ENCODE measurements around the gene CLSTN1.

CLSTN1 gene

GRCh38 chr1:9817734-9818133 lies 6.0 kb downstream of the CLSTN1 start:
- H3K9ac ChIP-seq (ENCODE audit: low read depth, low read length) = no peak overlapping the region
- peaks cover 50% of the 10 kb centered on the region for H4K20me1 ChIP-seq (ENCODE audit: insufficient read depth, low read length)
- TF ChIP-seq CTCF (IDR thresholded peaks at IDR 0.05; ENCODE audit: borderline replicate concordance, extremely low read depth, low read length, poor library complexity, severe bottlenecking) (no peak), EZH2 (IDR thresholded peaks at IDR 0.05; ENCODE audit: borderline replicate concordance, low read depth, low read length, severe bottlenecking) (no peak)
- H3K79me2 ChIP-seq (ENCODE audit: insufficient read depth, low read length) = peaks cover 97% of the 10 kb centered on the region
- no peak overlapping the region for H3K4me3 ChIP-seq (ENCODE audit: low read depth in 1 of 2, low read length in 2 of 2)
- H3K36me3 ChIP-seq (ENCODE audit: insufficient read depth, low read length) = peaks cover 5% of the 10 kb centered on the region
- H2AFZ ChIP-seq (ENCODE audit: low read depth, low read length) = no peak overlapping the region
- no peak for DNase-seq
- no peak for ATAC-seq (ENCODE audit: insufficient read depth, low read depth)
- no peak overlapping the region for H3K27ac ChIP-seq (ENCODE audit: low read length)
- H3K4me2 ChIP-seq (ENCODE audit: insufficient read depth, low read length) = no peak overlapping the region
- H3K4me1 ChIP-seq (ENCODE audit: insufficient read depth, low read length) = peaks cover 32% of the 10 kb centered on the region
- no peaks in the 10 kb centered on the region for H3K27me3 ChIP-seq (ENCODE audit: insufficient read depth, low read length, poor library complexity)
- no peaks in the 10 kb centered on the region for H3K9me3 ChIP-seq (ENCODE audit: insufficient read depth, low read length, severe bottlenecking)

- H2AFZ ChIP-seq (ENCODE audit: low read depth, low read length) = no peak overlapping the region
- H3K4me1 ChIP-seq (ENCODE audit: insufficient read depth, low read length) = peaks cover 16% of the 10 kb centered on the region
- no peak overlapping the region for H3K4me2 ChIP-seq (ENCODE audit: insufficient read depth, low read length)
- no peak overlapping the region for H3K4me3 ChIP-seq (ENCODE audit: low read depth in 1 of 2, low read length in 2 of 2)
- H3K79me2 ChIP-seq (ENCODE audit: insufficient read depth, low read length) = peaks cover 97% of the 10 kb centered on the region
- no peak overlapping the region for H3K27ac ChIP-seq (ENCODE audit: low read length)
- H4K20me1 ChIP-seq (ENCODE audit: insufficient read depth, low read length) = peaks cover 46% of the 10 kb centered on the region
- H3K9ac ChIP-seq (ENCODE audit: low read depth, low read length) = no peak overlapping the region
- no peak for DNase-seq
- TF ChIP-seq CTCF (IDR thresholded peaks at IDR 0.05; ENCODE audit: borderline replicate concordance, extremely low read depth, low read length, poor library complexity, severe bottlenecking) (no peak), EZH2 (IDR thresholded peaks at IDR 0.05; ENCODE audit: borderline replicate concordance, low read depth, low read length, severe bottlenecking) (no peak)
- peaks cover 5% of the 10 kb centered on the region for H3K36me3 ChIP-seq (ENCODE audit: insufficient read depth, low read length)
- H3K9me3 ChIP-seq (ENCODE audit: insufficient read depth, low read length, severe bottlenecking) = no peaks in the 10 kb centered on the region
- ATAC-seq (ENCODE audit: insufficient read depth, low read depth) = no peak
- H3K27me3 ChIP-seq (ENCODE audit: insufficient read depth, low read length, poor library complexity) = no peaks in the 10 kb centered on the region
These were observed 7.6 kb downstream of the CLSTN1 start for GRCh38 chr1:9816199-9816598.

DNA sequence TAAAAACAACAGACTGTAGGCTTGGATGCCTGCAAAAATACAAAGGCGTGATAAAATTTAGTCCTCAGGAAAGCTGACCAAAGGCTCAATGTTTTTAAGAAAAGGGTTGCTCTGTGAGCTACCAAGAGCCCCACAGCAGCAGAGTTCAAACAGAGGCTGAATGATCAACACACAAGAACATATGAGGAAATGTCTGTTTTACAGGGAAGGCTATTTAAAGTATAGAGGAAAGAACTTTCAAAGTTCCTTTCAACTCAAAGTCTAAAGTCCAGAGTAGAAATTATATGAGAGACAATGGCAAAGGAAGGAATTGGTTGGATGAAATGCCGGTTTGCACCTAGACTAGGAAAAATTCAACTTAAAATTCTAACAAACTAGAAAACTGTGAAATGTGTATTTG lies 8.6 kb downstream of the CLSTN1 start:
- peaks cover 47% of the 10 kb centered on the region for H4K20me1 ChIP-seq (ENCODE audit: insufficient read depth, low read length)
- no peak overlapping the region for H3K27ac ChIP-seq (ENCODE audit: low read length)
- no peak overlapping the region for H2AFZ ChIP-seq (ENCODE audit: low read depth, low read length)
- H3K79me2 ChIP-seq (ENCODE audit: insufficient read depth, low read length) = peaks cover 97% of the 10 kb centered on the region
- H3K9ac ChIP-seq (ENCODE audit: low read depth, low read length) = no peak overlapping the region
- no peaks in the 10 kb centered on the region; the same call in 1 of the 2 replicates for H3K36me3 ChIP-seq (ENCODE audit: insufficient read depth, low read length)
- no peak for TF ChIP-seq CTCF (IDR thresholded peaks at IDR 0.05; ENCODE audit: borderline replicate concordance, extremely low read depth, low read length, poor library complexity, severe bottlenecking)
- TF ChIP-seq EZH2 (IDR thresholded peaks at IDR 0.05; ENCODE audit: borderline replicate concordance, low read depth, low read length, severe bottlenecking) = no peak
- ATAC-seq (ENCODE audit: insufficient read depth, low read depth) (no peak), DNase-seq (no peak)
- no peak overlapping the region for H3K4me2 ChIP-seq (ENCODE audit: insufficient read depth, low read length)
- no peak overlapping the region for H3K4me3 ChIP-seq (ENCODE audit: low read depth in 1 of 2, low read length in 2 of 2)
- H3K9me3 ChIP-seq (ENCODE audit: insufficient read depth, low read length, severe bottlenecking) = no peaks in the 10 kb centered on the region
- peaks cover 6% of the 10 kb centered on the region; the same call in 1 of the 2 replicates for H3K4me1 ChIP-seq (ENCODE audit: insufficient read depth, low read length)
- H3K27me3 ChIP-seq (ENCODE audit: insufficient read depth, low read length, poor library complexity) = no peaks in the 10 kb centered on the region

- Histone ChIP-seq H3K27ac (ENCODE audit: low read length) (no peak overlapping the region), H2AFZ (ENCODE audit: low read depth, low read length) (no peak overlapping the region), H3K4me2 (ENCODE audit: insufficient read depth, low read length) (no peak overlapping the region), H3K27me3 (ENCODE audit: insufficient read depth, low read length, poor library complexity) (no peaks in the 10 kb centered on the region), H3K4me1 (ENCODE audit: insufficient read depth, low read length) (0 out of 2 replicates have a peak, but pooled peaks cover 3% of the 10 kb centered on the region), H4K20me1 (ENCODE audit: insufficient read depth, low read length) (peaks cover 49% of the 10 kb centered on the region), H3K36me3 (ENCODE audit: insufficient read depth, low read length) (no peaks in the 10 kb centered on the region), H3K9ac (ENCODE audit: low read depth, low read length) (no peak overlapping the region), H3K79me2 (ENCODE audit: insufficient read depth, low read length) (peaks cover 97% of the 10 kb centered on the region), H3K9me3 (ENCODE audit: insufficient read depth, low read length, severe bottlenecking) (no peaks in the 10 kb centered on the region), H3K4me3 (ENCODE audit: low read depth in 1 of 2, low read length in 2 of 2) (no peak overlapping the region)
- no peak for TF ChIP-seq EZH2 (IDR thresholded peaks at IDR 0.05; ENCODE audit: borderline replicate concordance, low read depth, low read length, severe bottlenecking)
- no peak for TF ChIP-seq CTCF (IDR thresholded peaks at IDR 0.05; ENCODE audit: borderline replicate concordance, extremely low read depth, low read length, poor library complexity, severe bottlenecking)
- no peak for DNase-seq
- ATAC-seq (ENCODE audit: insufficient read depth, low read depth) = no peak
These were observed 9.1 kb downstream of the CLSTN1 start for GRCh38 chr1:9814619-9815018.
